K562 (cell line): ENCODE data around the gene CREB3L2.

Experiments used
- CBX3 ChIP-seq, 2 experiments: IDR thresholded peaks; 1 replicate in 1 of 2; 2 replicates in 1 of 2; pipeline ENCODE4 v1.6.1; 2012; ENCODE audit warnings: inconsistent platforms in 2 of 2, low read length in 2 of 2, borderline replicate concordance in 1 of 2, control low read depth in 1 of 2
- CCAR2 ChIP-seq: fragments of 200-400 bp; formaldehyde crosslinking; IDR thresholded peaks from 2 replicates; pipeline ENCODE4 v1.6.1; 2017; ENCODE audit warnings: mild to moderate bottlenecking, low read depth, low read length
- FOXK2 ChIP-seq, 2 experiments: fragments of 450-650 bp; IDR thresholded peaks in 1 of 2; conservative IDR thresholded peaks in 1 of 2; 2 replicates each; pipeline ENCODE4 v1.6.1; 2016; ENCODE audit warnings: low read depth in 2 of 2, mild to moderate bottlenecking in 1 of 2
- JUNB ChIP-seq: fragments of 450-650 bp; formaldehyde crosslinking; conservative IDR thresholded peaks from 2 replicates; pipeline ENCODE4 v1.4.0; 2020; ENCODE audit warnings: mild to moderate bottlenecking
- KLF6 ChIP-seq: fragments of 250-450 bp; sonication (Bioruptor Pico); IDR thresholded peaks from 2 replicates; pipeline ENCODE4 v1.4.0; 2020; ENCODE audit warnings: mild to moderate bottlenecking, moderate library complexity, borderline replicate concordance
- POLR2A ChIP-seq: fragments of 450-650 bp; conservative IDR thresholded peaks from 2 replicates; pipeline ENCODE4 v1.6.1; 2016
- ZNF561 ChIP-seq: fragments of 450-650 bp; formaldehyde crosslinking; conservative IDR thresholded peaks from 2 replicates; pipeline ENCODE4 v1.4.0; 2020; ENCODE audit warnings: mild to moderate bottlenecking, moderate library complexity
- TF ChIP-seq, protein P1 (sequence below): fragments of 450-650 bp; conservative IDR thresholded peaks from 2 replicates; pipeline ENCODE4 v1.6.1; 2016; ENCODE audit warnings: missing genetic modification characterization, low read depth, mild to moderate bottlenecking, control low read depth, missing compliant biosample characterization
- TF ChIP-seq, protein P2 (sequence below): sonication (generic); formaldehyde crosslinking; IDR thresholded peaks from 2 replicates; pipeline ENCODE4 v1.5.0; 2020; ENCODE audit warnings: missing genetic modification reagents
- TF ChIP-seq, protein P3 (sequence below), 3 experiments: IDR thresholded peaks in 2 of 3; conservative IDR thresholded peaks in 1 of 3; 2 replicates each; pipeline ENCODE4 v1.5.1; 2011 to 2012; ENCODE audit warnings: low read length in 3 of 3, mild to moderate bottlenecking in 3 of 3, control low read depth in 2 of 3, improper control_type of control experiment in 1 of 3, inconsistent platforms in 1 of 3, low read depth in 1 of 3, mixed read lengths in 1 of 3, moderate library complexity in 1 of 3; ENCODE audit not compliant: insufficient read depth in 2 of 3
- TF ChIP-seq, protein P4 (sequence below): sonication (generic); formaldehyde crosslinking; IDR thresholded peaks from 2 replicates; pipeline ENCODE4 v1.9.0; 2022; ENCODE audit warnings: mild to moderate bottlenecking, missing genetic modification reagents

DNA sequence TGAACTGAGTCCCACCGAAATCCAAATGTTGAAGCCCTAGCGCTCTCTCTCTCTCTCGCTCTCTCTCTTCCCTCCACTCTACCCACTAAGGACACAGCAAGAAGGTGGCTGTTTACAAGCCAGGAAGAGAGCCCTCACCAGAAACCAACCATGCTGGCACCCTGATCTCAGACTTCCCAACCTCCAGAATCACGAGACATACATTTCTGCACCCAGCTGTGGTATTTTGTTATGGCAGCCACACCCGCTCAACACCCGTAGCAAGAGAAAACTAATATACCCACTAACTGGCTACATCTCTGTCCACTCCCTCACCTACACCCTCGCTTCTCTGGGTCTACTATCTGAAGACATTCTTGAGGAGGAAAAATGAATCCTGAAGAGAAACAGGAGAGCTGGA is 54.8 kb downstream of the CREB3L2 start:
- TF ChIP-seq, protein P1, sequence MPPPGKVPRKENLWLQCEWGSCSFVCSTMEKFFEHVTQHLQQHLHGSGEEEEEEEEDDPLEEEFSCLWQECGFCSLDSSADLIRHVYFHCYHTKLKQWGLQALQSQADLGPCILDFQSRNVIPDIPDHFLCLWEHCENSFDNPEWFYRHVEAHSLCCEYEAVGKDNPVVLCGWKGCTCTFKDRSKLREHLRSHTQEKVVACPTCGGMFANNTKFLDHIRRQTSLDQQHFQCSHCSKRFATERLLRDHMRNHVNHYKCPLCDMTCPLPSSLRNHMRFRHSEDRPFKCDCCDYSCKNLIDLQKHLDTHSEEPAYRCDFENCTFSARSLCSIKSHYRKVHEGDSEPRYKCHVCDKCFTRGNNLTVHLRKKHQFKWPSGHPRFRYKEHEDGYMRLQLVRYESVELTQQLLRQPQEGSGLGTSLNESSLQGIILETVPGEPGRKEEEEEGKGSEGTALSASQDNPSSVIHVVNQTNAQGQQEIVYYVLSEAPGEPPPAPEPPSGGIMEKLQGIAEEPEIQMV (tag), result no peak
- TF ChIP-seq CCAR2 (no peak), CBX3 (IDR thresholded peaks at IDR 0.05; ENCODE audit: borderline replicate concordance in 1 of 2, low read length in 2 of 2) (no peak), KLF6 (CRISPR knock-in tag) (no peak), ZNF561 (CRISPR knock-in tag) (no peak), JUNB (CRISPR knock-in tag) (no peak), FOXK2 (conservative IDR thresholded peaks at IDR 0.05 in 1 of 2, IDR thresholded peaks at IDR 0.05 in 1 of 2; ENCODE audit: low read depth in 2 of 2) (no peak), POLR2A (no peak)
- TF ChIP-seq, protein P2, sequence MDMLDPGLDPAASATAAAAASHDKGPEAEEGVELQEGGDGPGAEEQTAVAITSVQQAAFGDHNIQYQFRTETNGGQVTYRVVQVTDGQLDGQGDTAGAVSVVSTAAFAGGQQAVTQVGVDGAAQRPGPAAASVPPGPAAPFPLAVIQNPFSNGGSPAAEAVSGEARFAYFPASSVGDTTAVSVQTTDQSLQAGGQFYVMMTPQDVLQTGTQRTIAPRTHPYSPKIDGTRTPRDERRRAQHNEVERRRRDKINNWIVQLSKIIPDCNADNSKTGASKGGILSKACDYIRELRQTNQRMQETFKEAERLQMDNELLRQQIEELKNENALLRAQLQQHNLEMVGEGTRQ (CRISPR knock-in tag), result no peak
- TF ChIP-seq, protein P3, sequence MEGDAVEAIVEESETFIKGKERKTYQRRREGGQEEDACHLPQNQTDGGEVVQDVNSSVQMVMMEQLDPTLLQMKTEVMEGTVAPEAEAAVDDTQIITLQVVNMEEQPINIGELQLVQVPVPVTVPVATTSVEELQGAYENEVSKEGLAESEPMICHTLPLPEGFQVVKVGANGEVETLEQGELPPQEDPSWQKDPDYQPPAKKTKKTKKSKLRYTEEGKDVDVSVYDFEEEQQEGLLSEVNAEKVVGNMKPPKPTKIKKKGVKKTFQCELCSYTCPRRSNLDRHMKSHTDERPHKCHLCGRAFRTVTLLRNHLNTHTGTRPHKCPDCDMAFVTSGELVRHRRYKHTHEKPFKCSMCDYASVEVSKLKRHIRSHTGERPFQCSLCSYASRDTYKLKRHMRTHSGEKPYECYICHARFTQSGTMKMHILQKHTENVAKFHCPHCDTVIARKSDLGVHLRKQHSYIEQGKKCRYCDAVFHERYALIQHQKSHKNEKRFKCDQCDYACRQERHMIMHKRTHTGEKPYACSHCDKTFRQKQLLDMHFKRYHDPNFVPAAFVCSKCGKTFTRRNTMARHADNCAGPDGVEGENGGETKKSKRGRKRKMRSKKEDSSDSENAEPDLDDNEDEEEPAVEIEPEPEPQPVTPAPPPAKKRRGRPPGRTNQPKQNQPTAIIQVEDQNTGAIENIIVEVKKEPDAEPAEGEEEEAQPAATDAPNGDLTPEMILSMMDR (IDR thresholded peaks at IDR 0.05 in 2 of 3, conservative IDR thresholded peaks at IDR 0.05 in 1 of 3; ENCODE audit: insufficient read depth in 2 of 3, low read depth in 1 of 3, low read length in 3 of 3), result no peak
- TF ChIP-seq, protein P4, sequence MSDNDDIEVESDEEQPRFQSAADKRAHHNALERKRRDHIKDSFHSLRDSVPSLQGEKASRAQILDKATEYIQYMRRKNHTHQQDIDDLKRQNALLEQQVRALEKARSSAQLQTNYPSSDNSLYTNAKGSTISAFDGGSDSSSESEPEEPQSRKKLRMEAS, result no peak
